LHCN-M2 (cell line): ENCODE results near the gene RABL2A. TPM values are rescaled to one million over a fixed set of nuclear protein-coding genes. Genes with fewer than 3 reads are reported as not detected.
"Not testable (repeated sequence)": the region's sequence is repeated elsewhere in the genome, so short reads cannot be mapped to it uniquely, and the experiment has no call there.

ENCODE experiments used
- DNase-seq: peaks from one replicate; pipeline ENCODE4 v3.0.0-alpha.2; 2012; ENCODE audit warnings: low read depth
- polyA plus RNA-seq: library from polyadenylated mRNA; unstranded; fragments of >200 nt; gene quantifications from one replicate; pipeline ENCODE4 v1.2.1, GENCODE V29; 2012; ENCODE audit warnings: missing spikeins
- total RNA-seq: library from RNA; depleted of rRNA; stranded (reverse); fragments of >200 nt; gene quantifications from 2 replicates; pipeline ENCODE4 v1.2.3, GENCODE V29; 2014; rRNA removed

Gene RABL2A
- total RNA-seq, result 4.0 and 5.1 TPM in 2 replicates
- polyA plus RNA-seq, result 6.6 TPM

- peak; percentile 71 for DNase-seq
Observed at GRCh38 chr2:113626616-113627330, at the start of gene RABL2A. Gene RABL2A, plus strand, starts transcription at chr2:113627266. Its CDS starts 1,341 bp downstream, at chr2:113628607.

- DNase-seq, result not testable (repeated sequence)
Observed at GRCh38 chr2:113578508-113578907, 48.6 kb upstream of the RABL2A start.

- DNase-seq, result not testable (repeated sequence)
Observed at GRCh38 chr2:113582473-113582872, 44.6 kb upstream of the RABL2A start.

GRCh38 chr2:113583521-113584225 lies 43.4 kb upstream of the RABL2A start:
- peak; percentile 71 for DNase-seq

GRCh38 chr2:113584311-113585092 lies 42.6 kb upstream of the RABL2A start:
- not testable (repeated sequence) for DNase-seq

GRCh38 chr2:113587201-113587600 lies 39.9 kb upstream of the RABL2A start:
- DNase-seq, result peak; percentile 35

GRCh38 chr2:113589591-113589990 lies 37.5 kb upstream of the RABL2A start:
- not testable (repeated sequence) for DNase-seq

- not testable (repeated sequence) for DNase-seq
Observed at GRCh38 chr2:113591926-113592325, 35.1 kb upstream of the RABL2A start.

GRCh38 chr2:113593280-113593679 lies 33.8 kb upstream of the RABL2A start:
- DNase-seq, result not testable (repeated sequence)

- DNase-seq, result not testable (repeated sequence)
Observed at GRCh38 chr2:113595725-113596124, 31.3 kb upstream of the RABL2A start.

GRCh38 chr2:113597164-113597563 lies 29.9 kb upstream of the RABL2A start:
- not testable (repeated sequence) for DNase-seq

- not testable (repeated sequence) for DNase-seq
Observed at GRCh38 chr2:113597572-113597971, 29.5 kb upstream of the RABL2A start.

- DNase-seq, result not testable (repeated sequence)
Observed at GRCh38 chr2:113598180-113598579, 28.9 kb upstream of the RABL2A start.

GRCh38 chr2:113598738-113599137 lies 28.3 kb upstream of the RABL2A start:
- DNase-seq, result not testable (repeated sequence)

- not testable (repeated sequence) for DNase-seq
Observed at GRCh38 chr2:113599208-113599607, 27.9 kb upstream of the RABL2A start.

- peak; percentile 27 for DNase-seq
Observed at GRCh38 chr2:113602040-113602769, 24.9 kb upstream of the RABL2A start.

GRCh38 chr2:113602869-113603466 lies 24.1 kb upstream of the RABL2A start:
- no peak for DNase-seq

- peak; percentile 91 for DNase-seq
Observed at GRCh38 chr2:113603467-113604084, 23.5 kb upstream of the RABL2A start.

- peak; percentile 86 for DNase-seq
Observed at GRCh38 chr2:113604085-113604477, 23.0 kb upstream of the RABL2A start.

GRCh38 chr2:113604661-113605060 lies 22.4 kb upstream of the RABL2A start:
- DNase-seq, result not testable (repeated sequence)
